Fibroblast of pulmonary artery (primary cell): Measurements from ENCODE around the gene CAMK2G.

Source experiments
- DNase-seq: peaks from one replicate; pipeline ENCODE4 v3.0.0-alpha.2; 2010; ENCODE audit warnings: low read depth
- H3K4me3 ChIP-seq: replicated peaks from 2 replicates; pipeline ENCODE4 v1.5.1; 2011; ENCODE audit warnings: low read depth, mild to moderate bottlenecking, control low read depth, low read length, moderate library complexity
- TF ChIP-seq, protein P1 (sequence below): IDR thresholded peaks from 2 replicates; pipeline ENCODE4 v1.5.1; 2011; ENCODE audit warnings: mild to moderate bottlenecking, control low read depth, low read length, inconsistent platforms; ENCODE audit errors: missing control alignments

Gene CAMK2G

DNA sequence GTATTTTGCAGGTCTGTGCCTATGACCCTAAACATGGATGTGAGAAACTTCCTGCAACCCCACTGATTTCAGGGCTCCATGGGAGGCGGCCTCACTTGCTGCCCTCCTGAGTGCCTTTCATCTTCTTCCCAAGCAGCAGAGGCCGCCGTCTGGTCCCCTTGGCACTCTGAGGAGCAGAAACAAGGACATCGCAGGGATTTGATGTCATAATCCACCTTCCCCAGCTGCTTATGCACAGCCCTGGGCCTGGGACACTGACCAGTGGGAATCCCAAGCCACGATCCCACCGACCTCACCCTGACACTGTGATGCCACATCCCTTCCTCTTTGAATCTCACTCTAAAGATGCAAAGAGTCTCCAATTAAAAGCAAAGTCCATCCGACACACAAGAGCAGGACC, 7.7 kb downstream of the CAMK2G start:
- TF ChIP-seq, protein P1, sequence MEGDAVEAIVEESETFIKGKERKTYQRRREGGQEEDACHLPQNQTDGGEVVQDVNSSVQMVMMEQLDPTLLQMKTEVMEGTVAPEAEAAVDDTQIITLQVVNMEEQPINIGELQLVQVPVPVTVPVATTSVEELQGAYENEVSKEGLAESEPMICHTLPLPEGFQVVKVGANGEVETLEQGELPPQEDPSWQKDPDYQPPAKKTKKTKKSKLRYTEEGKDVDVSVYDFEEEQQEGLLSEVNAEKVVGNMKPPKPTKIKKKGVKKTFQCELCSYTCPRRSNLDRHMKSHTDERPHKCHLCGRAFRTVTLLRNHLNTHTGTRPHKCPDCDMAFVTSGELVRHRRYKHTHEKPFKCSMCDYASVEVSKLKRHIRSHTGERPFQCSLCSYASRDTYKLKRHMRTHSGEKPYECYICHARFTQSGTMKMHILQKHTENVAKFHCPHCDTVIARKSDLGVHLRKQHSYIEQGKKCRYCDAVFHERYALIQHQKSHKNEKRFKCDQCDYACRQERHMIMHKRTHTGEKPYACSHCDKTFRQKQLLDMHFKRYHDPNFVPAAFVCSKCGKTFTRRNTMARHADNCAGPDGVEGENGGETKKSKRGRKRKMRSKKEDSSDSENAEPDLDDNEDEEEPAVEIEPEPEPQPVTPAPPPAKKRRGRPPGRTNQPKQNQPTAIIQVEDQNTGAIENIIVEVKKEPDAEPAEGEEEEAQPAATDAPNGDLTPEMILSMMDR = no peak
- H3K4me3 ChIP-seq = no peak overlapping the region
- no peak for DNase-seq

DNA sequence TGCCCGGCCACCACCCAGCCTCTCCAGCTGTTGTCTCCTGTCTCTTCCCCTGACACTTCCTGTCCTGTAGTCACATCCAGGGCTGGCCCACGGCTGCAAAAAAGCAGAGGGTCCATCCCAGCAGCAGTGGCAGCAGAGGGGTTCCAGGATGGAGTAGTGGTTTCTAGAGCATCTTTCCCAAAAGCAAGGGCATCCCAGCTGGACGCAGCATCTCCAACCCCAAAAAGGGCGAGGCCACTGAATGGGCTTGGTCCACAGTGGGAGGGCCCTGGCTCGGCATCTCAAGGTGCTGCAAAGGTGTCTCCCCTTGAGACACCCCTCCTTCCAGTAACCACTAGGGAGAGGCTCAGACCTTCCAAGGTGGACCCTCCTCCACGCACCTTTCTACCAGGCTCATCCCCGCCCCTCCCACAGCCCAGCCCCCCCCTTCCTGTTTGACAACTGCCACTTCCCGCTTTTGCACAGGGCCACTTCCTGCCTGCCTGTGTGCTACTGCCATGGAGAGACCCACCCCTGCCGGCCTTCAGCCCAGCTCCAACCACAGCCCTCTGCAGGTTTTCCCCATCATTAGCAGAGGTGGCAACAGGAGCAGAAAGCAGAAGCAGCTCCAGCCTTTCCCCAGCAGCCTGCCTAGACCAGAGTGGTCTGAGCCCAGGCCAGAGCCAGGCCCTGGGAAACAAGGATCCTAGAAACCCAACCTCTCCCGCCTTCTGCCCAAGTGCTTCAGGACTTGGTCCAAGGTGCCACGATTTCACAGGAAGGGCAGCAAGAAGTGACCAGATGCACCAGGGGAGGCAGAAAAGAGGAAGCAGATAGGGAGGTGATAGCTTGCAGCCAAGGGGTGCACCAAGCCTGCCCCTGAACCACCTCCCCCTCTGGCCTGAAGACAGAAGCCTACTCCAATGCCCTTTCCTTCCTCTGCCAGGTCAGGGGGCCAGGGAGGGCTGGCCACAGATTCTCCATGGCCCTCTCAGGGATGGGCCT, 8.6 kb downstream of the CAMK2G start:
- H3K4me3 ChIP-seq = no peak overlapping the region
- TF ChIP-seq, protein P1 = no peak
- DNase-seq = no peak

DNA sequence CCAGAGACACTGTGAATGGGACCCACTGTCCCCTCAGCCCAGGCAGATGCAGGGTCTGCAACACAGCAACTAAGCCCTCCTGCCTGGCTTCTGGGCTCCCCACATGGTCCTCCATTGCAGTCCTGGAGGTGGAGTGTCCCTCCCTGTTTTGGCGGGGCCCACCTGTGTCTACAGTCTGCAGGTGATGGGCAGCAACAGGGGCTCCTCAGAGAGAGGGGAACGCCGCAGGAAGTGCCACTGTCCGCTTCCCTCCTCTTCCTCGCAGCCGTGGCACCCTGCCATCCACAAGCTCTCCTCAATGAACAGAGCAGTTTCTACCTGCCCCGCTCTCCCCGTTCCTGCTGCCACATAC, 9.3 kb downstream of the CAMK2G start:
- TF ChIP-seq, protein P1 = no peak
- no peak overlapping the region for H3K4me3 ChIP-seq
- no peak for DNase-seq

DNA sequence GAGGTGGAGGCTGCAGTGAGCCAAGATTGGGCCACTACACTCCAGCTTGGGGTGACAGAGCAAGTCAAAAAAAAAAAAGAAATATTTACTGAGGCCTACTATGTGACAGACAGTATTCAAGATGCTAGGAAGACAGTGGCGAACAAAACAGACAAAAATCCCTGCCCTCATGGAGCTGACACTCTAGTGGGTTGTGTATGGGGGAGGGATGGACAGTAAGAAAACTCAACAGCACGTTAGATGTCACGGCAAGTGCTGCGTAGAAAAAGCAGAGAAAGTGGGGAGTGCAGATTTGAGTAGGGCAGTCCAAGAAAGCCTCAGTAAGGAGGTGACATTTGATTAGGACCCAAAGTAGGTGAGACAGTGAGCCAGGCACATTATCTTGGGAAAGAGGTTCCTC, 10.1 kb downstream of the CAMK2G start:
- H3K4me3 ChIP-seq = no peak overlapping the region
- DNase-seq = no peak
- TF ChIP-seq, protein P1 = no peak

DNA sequence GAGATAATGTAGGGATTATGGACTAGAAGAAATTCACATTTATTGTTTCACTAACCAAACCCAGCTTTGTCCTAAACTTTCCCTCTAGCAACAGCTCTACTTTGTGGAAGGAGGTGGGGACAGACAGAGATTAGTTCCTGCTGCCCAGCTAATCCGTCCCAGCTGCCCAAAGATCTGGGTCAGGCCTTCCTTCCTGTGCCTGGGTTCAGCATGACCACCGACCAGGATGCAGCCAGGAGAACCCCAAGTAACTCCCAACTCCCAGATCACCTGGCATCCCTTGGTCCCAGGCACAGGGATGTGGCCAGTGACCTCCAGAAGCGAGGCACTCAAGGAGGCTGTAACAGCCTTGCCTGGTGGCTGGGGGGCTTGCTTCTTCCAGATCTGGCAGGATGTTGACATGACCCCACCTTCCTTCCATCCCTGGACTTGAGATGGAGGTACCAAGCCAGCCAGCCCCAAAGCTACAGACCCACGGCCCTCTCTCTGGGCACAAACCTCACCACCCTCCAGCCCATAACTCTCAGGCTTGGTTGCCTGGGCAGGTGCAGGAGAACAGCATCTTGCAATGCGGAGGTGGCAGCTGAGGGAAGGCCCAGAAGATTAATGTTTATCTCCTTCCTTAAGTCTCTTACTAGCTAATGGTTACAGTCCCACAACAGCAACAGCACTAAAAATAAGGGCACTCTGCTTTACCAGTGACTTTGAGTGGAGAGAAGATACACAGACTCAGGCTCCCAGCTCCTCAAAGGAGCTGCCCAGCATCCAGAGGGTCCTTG, 11.1 kb downstream of the CAMK2G start:
- DNase-seq = no peak
- H3K4me3 ChIP-seq = no peak overlapping the region
- TF ChIP-seq, protein P1 = no peak

DNA sequence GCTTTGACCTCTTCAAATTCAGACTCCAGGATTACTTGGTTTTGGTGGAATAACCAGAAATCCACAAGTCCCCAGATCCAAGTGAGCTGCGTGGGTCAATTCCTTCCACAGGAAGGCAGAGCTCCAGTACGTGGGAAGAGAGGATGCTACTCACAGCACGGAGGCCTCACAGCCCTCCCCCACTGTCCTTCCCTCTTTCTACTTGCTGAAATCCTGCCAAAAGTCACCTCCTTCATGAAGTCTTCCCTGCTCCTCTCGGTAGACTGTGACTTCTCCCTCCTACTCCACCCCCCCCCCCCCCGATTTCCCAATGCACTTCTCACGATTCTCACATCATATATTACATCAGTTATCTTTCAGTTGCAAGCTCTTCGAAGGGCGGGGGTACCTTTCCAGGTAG, 12.3 kb downstream of the CAMK2G start:
- no peak for DNase-seq
- no peak overlapping the region for H3K4me3 ChIP-seq
- TF ChIP-seq, protein P1 = no peak
